ENCODE results near the gene NUP214. TPM values are rescaled to one million over a fixed set of nuclear protein-coding genes. Genes with fewer than 3 reads are reported as not detected.

The NUP214 gene
- total and polyA plus RNA-seq, 12 donors, result 22.6 to 76.6 (median 36.8) TPM

DNA sequence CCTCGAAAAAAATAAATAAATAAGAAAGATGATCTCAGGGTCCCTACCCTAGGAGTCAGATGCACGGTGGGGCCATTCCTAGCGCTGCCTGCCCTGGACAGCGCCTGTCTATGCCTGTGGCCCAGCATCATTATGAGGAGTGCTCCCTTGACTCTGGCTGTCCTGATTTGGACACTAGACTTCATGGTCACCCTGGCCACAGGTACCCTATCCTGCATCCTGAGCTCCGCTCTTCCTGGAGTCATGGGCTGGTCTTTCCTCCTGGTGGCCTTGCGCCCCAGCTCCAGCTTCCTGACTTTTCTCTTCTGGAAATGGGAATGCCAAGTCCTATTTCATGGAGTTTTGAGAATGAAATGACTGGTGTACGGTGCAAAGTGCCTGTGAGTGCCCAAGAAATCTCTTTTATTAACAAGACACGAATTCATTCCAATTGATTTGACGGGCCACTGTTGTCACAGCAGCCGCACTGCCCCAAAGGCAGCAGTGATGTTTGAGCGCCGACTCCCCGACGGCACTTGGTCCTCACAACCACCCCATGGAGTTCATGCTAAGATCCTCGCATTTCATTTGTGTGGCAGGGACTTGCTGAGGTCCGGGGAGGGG lies 29.6 kb upstream of the NUP214 start:
- H3K9me3 ChIP-seq (replicated peaks in 1 of 3), result no peaks in the 10 kb centered on the region
- H3K4me1 ChIP-seq (replicated peaks in 1 of 2), result peaks cover 0 to 8% of the 10 kb centered on the region in 2 donors
- H3K27ac ChIP-seq, result no peak overlapping the region
- no peak for DNase-seq
- H3K36me3 ChIP-seq (replicated peaks in 1 of 2), result no peaks in the 10 kb centered on the region
- TF ChIP-seq CTCF (IDR thresholded peaks at IDR 0.05) (no peak), POLR2A (IDR thresholded peaks at IDR 0.05) (no peak)
- H3K27me3 ChIP-seq, result peaks cover 32% of the 10 kb centered on the region
- H3K4me3 ChIP-seq, result peak overlapping the region in 1 of 4 donors; percentile 54
- intact Hi-C loops (cut with DNase I), result no loop called here
- WGBS, 4 donors, result 30 to 46% (median 30%) methylated on average over 10 to 16 of the region's 16 CpGs

DNA sequence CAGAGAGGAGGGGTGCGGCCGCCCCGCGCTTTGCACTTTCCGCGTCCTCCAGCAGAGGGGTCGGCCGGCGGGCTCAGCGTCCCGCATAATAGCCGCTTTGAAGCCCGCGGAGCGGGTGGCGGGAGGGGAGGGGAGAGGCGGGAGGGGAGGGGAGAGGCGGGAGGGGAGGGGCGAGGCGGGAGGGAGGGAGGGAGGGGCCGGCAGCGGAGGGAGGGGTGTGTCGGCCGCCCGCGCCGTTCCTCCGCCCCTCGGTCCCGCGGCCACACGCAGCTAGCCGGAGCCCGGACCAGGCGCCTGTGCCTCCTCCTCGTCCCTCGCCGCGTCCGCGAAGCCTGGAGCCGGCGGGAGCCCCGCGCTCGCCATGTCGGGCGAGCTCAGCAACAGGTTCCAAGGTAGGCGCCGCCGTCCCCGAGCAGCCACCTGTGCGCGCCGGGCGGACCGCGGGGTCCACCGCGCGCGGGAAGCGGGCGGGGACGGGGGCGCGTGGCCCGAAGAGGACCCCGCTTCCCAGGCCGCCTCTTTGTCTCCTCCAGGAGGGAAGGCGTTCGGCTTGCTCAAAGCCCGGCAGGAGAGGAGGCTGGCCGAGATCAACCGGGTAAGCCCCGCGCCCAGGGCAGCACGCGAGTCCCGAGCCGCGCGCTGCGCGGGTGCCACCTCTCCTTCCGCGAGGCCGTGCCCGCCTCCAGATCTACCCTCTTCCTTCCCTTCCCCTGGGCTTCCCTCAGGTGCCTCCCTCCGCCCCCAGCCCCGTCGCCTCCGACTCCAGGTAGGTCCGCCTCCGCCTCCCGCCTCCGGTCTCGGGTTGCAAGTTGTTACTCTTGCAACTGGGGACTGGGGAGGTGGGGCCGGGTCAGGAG lies 28.9 kb upstream of the NUP214 start, which contains the start of gene AIF1L:
Gene AIF1L (plus strand): TSS at position 263 of the 857 bp plus-strand sequence. CDS start 99 bp downstream, at position 362.
- DNase-seq, result peak in 3 of 7 donors; percentile 23 to 33 (median 28)
- peak within 1 kb of the TSS in 2 of 4 donors; percentile 18 to 54 for H3K4me3 ChIP-seq
- no peak for TF ChIP-seq POLR2A (IDR thresholded peaks at IDR 0.05)
- no peak for TF ChIP-seq CTCF (IDR thresholded peaks at IDR 0.05)
- H3K9me3 ChIP-seq (replicated peaks in 1 of 3), result no peaks in the 10 kb centered on the region
- 0 to 2% (median 1%) methylated on average over 7 to 95 of the region's 99 CpGs; no CpG with 5 or more reads in 1 of the 4 donors for WGBS, 4 donors
- H3K36me3 ChIP-seq (replicated peaks in 1 of 2), result no peaks in the 10 kb centered on the region
- H3K27ac ChIP-seq, result no peak within 1 kb of the TSS
- H3K4me1 ChIP-seq (replicated peaks in 1 of 2), result peaks cover 0 to 9% of the 10 kb centered on the region in 2 donors
- intact Hi-C loops (cut with DNase I), result no loop called here
- H3K27me3 ChIP-seq, result peaks cover 32% of the 10 kb centered on the region

- peak overlapping the region in 1 of 4 donors; percentile 54 for H3K4me3 ChIP-seq
- peaks cover 2 to 15% of the 10 kb centered on the region in 2 donors for H3K4me1 ChIP-seq (replicated peaks in 1 of 2)
- TF ChIP-seq CTCF (IDR thresholded peaks at IDR 0.05), result no peak
- no peak for TF ChIP-seq POLR2A (IDR thresholded peaks at IDR 0.05)
- no peaks in the 10 kb centered on the region for H3K9me3 ChIP-seq (replicated peaks in 1 of 3)
- 38 to 69% (median 40%) methylated on average over 6 to 19 of the region's 19 CpGs for WGBS, 4 donors
- peak in 1 of 7 donors; percentile 10 for DNase-seq
- no peaks in the 10 kb centered on the region for H3K36me3 ChIP-seq (replicated peaks in 1 of 2)
- intact Hi-C loops (cut with DNase I), result no loop called here
- peaks cover 32% of the 10 kb centered on the region for H3K27me3 ChIP-seq
- H3K27ac ChIP-seq, result no peak overlapping the region
These were observed 28.0 kb upstream of the NUP214 start for GRCh38 chr9:131097126-131097947.

DNA sequence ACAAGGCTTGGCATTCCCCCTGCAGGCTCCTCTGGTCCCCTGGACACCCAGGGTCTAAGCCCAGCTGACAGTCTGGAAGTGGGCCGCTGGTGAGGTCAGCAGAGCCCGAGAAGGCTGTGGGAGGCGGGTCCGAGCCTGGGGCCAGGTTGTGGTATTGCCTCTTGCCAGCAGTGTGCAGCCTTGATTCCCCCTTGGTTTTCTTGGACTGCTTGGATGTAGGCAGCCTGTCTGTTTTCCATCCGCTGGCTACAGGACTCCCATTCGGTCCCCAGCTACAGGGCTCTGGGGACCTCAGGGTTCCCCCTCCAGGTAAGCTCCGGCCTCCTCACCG lies 27.5 kb upstream of the NUP214 start:
- intact Hi-C loops (cut with DNase I), result no loop called here
- no peaks in the 10 kb centered on the region for H3K9me3 ChIP-seq (replicated peaks in 1 of 3)
- peaks cover 32% of the 10 kb centered on the region for H3K27me3 ChIP-seq
- no peak overlapping the region for H3K4me3 ChIP-seq
- peak overlapping the region in 1 of 5 donors; percentile 29 for H3K27ac ChIP-seq
- no peaks in the 10 kb centered on the region for H3K36me3 ChIP-seq (replicated peaks in 1 of 2)
- TF ChIP-seq CTCF (IDR thresholded peaks at IDR 0.05) (no peak), POLR2A (IDR thresholded peaks at IDR 0.05) (no peak)
- DNase-seq, result no peak
- WGBS, 4 donors, result 79 to 86% (median 84%) methylated on average over 4 to 8 of the region's 8 CpGs
- peaks cover 7 to 21% of the 10 kb centered on the region in 2 donors for H3K4me1 ChIP-seq (replicated peaks in 1 of 2)

All from adrenal gland (tissue), 12 donors.